SK-N-SH (cell line): ENCODE measurements around the gene TRAF1. TPM values are rescaled to one million over a fixed set of nuclear protein-coding genes. Genes with fewer than 3 reads are reported as not detected.

Experiments
- CTCF ChIA-PET: fragments of 300-600, 350-600 bp; formaldehyde crosslinking; extraction: SDS; loops from one replicate; lab custom pipeline; 2021; lab: Yijun Ruan, JAX
- POLR2A ChIA-PET: fragments of 350-600 bp; sonication (Branson Sonifier 250); formaldehyde crosslinking; extraction: SDS; loops from one replicate; lab custom pipeline; 2020; ENCODE audit warnings: antibody characterized with exemption, inconsistent platforms; lab: Yijun Ruan, JAX
- DNase-seq: peaks from one replicate; pipeline ENCODE4 v3.0.0; 2012
- H2AFZ ChIP-seq: fragments of 200-600 bp; sonication (generic); 2 replicates; pipeline ENCODE4 v1.8.1; 2016; ENCODE audit warnings: antibody characterized with exemption, mild to moderate bottlenecking, low read depth
- H3F3A ChIP-seq: fragments of 200-600 bp; sonication (generic); replicated peaks from 2 replicates; pipeline ENCODE3; 2016; ENCODE audit warnings: antibody characterized with exemption, mild to moderate bottlenecking; ENCODE audit not compliant: insufficient read depth
- H3K27ac ChIP-seq, 2 experiments: fragments of 200-500 bp in 1 of 2; fragments of 200-600 bp in 1 of 2; sonication (Bioruptor generic) in 1 of 2; sonication (generic), shearing (Covaris generic) in 1 of 2; 2 replicates each; pipeline versions ENCODE4 v1.5.1 to v1.6.1; 2014 to 2016; ENCODE audit warnings: low read depth in 2 of 2, inconsistent platforms in 1 of 2, low read length in 1 of 2, mild to moderate bottlenecking in 1 of 2, mixed read lengths in 1 of 2
- H3K27me3 ChIP-seq: fragments of 200-600 bp; sonication (generic), shearing (Covaris generic); 2 replicates; pipeline ENCODE4 v1.6.1; 2016; ENCODE audit warnings: mixed run types; ENCODE audit not compliant: insufficient read depth
- H3K36me3 ChIP-seq, 2 experiments: fragments of 200-500 bp in 1 of 2; fragments of 200-600 bp in 1 of 2; sonication (Bioruptor generic) in 1 of 2; sonication (generic) in 1 of 2; replicated peaks in 1 of 2; 2 replicates each; pipeline versions ENCODE3 to v1.5.1; 2014 to 2016; ENCODE audit warnings: low read length in 1 of 2, mild to moderate bottlenecking in 1 of 2; ENCODE audit not compliant: insufficient read depth in 2 of 2, control insufficient read depth in 1 of 2
- H3K4me1 ChIP-seq, 2 experiments: fragments of 200-500 bp in 1 of 2; fragments of 200-600 bp in 1 of 2; sonication (Bioruptor generic) in 1 of 2; sonication (generic), shearing (Covaris generic) in 1 of 2; 2 replicates each; pipeline versions ENCODE4 v1.5.1 to v1.6.1; 2014 to 2016; ENCODE audit warnings: low read depth in 1 of 2, low read length in 1 of 2, mixed run types in 1 of 2; ENCODE audit not compliant: insufficient read depth in 2 of 2, control insufficient read depth in 1 of 2
- H3K4me2 ChIP-seq: fragments of 200-600 bp; sonication (generic), shearing (Covaris generic); 2 replicates; pipeline ENCODE4 v1.6.1; 2017; ENCODE audit warnings: mixed run types
- H3K4me3 ChIP-seq, 2 experiments: fragments of 200-500 bp in 1 of 2; fragments of 200-600 bp in 1 of 2; sonication (Bioruptor generic) in 1 of 2; sonication (generic), shearing (Covaris generic) in 1 of 2; 2 replicates each; pipeline versions ENCODE4 v1.5.1 to v1.8.1; 2014 to 2016; ENCODE audit warnings: low read depth in 2 of 2, inconsistent platforms in 1 of 2, low read length in 1 of 2, mild to moderate bottlenecking in 1 of 2, mixed read lengths in 1 of 2, moderate library complexity in 1 of 2
- H3K79me2 ChIP-seq: fragments of 200-600 bp; sonication (generic); 2 replicates; pipeline ENCODE4 v1.8.1; 2017; ENCODE audit warnings: mild to moderate bottlenecking; ENCODE audit not compliant: insufficient read depth
- H3K9ac ChIP-seq: fragments of 200-600 bp; sonication (generic); 2 replicates; pipeline ENCODE4 v1.6.1; 2017; ENCODE audit warnings: mixed run types
- H3K9me2 ChIP-seq: fragments of 200-600 bp; sonication (generic); 2 replicates; pipeline ENCODE4 v1.6.1; 2017; ENCODE audit warnings: mixed run types
- H3K9me3 ChIP-seq: fragments of 200-600 bp; sonication (generic); 2 replicates; pipeline ENCODE4 v1.6.1; 2017; ENCODE audit warnings: mixed run types, mild to moderate bottlenecking, moderate library complexity
- H4K20me1 ChIP-seq: fragments of 200-600 bp; sonication (generic); 2 replicates; pipeline ENCODE4 v1.6.1; 2017; ENCODE audit warnings: mild to moderate bottlenecking, mixed run types; ENCODE audit not compliant: insufficient read depth
- CHD2 ChIP-seq: fragments of 150-350 bp; IDR thresholded peaks from 2 replicates; pipeline ENCODE4 v1.6.1; 2018; ENCODE audit warnings: low read length; ENCODE audit not compliant: partially characterized antibody
- ELF1 ChIP-seq: IDR thresholded peaks from 2 replicates; pipeline ENCODE4 v1.4.0; 2012
- EP300 ChIP-seq, 2 experiments: IDR thresholded peaks; 2 replicates each; pipeline versions ENCODE4 v1.4.0 to v1.6.1; 2012; ENCODE audit warnings: borderline replicate concordance in 1 of 2, low read depth in 1 of 2, low read length in 1 of 2
- FOXJ3 ChIP-seq: sonication (generic); formaldehyde crosslinking; IDR thresholded peaks from 2 replicates; pipeline ENCODE4 v1.5.1; 2020; ENCODE audit warnings: mild to moderate bottlenecking, missing genetic modification reagents
- GABPA ChIP-seq: IDR thresholded peaks from 2 replicates; pipeline ENCODE4 v1.4.0; 2012; ENCODE audit warnings: low read depth, mild to moderate bottlenecking
- MAX ChIP-seq: IDR thresholded peaks from 2 replicates; pipeline ENCODE4 v1.4.0; 2012; ENCODE audit warnings: low read depth
- MXI1 ChIP-seq: IDR thresholded peaks from 2 replicates; pipeline ENCODE4 v1.6.1; 2012; ENCODE audit warnings: mild to moderate bottlenecking, low read depth, low read length, improper control_type of control experiment
- NRF1 ChIP-seq: IDR thresholded peaks from 2 replicates; pipeline ENCODE4 v1.6.1; 2012; ENCODE audit warnings: low read depth, mild to moderate bottlenecking, low read length
- PBX3 ChIP-seq: IDR thresholded peaks from 2 replicates; pipeline ENCODE4; 2012
- POLR2AphosphoS5 ChIP-seq: IDR thresholded peaks from 2 replicates; pipeline ENCODE4 v1.6.1; 2012; ENCODE audit warnings: low read depth, low read length
- RAD21 ChIP-seq: IDR thresholded peaks from 2 replicates; pipeline ENCODE4 v1.6.1; 2012; ENCODE audit warnings: mild to moderate bottlenecking, low read length
- RCOR1 ChIP-seq: fragments of 150-350 bp; IDR thresholded peaks from 2 replicates; pipeline ENCODE4 v1.6.1; 2017; ENCODE audit warnings: antibody characterized with exemption, low read length
- REST ChIP-seq: IDR thresholded peaks from 2 replicates; pipeline ENCODE4 v1.6.1; 2012; ENCODE audit warnings: mild to moderate bottlenecking, low read depth, low read length, moderate library complexity
- RFX5 ChIP-seq: IDR thresholded peaks from 2 replicates; pipeline ENCODE4 v1.6.1; 2012; ENCODE audit warnings: mild to moderate bottlenecking, improper control_type of control experiment, low read length
- RXRA ChIP-seq: IDR thresholded peaks from 2 replicates; pipeline ENCODE4 v1.4.0; 2012; ENCODE audit warnings: low read depth, mild to moderate bottlenecking, borderline replicate concordance
- SIN3A ChIP-seq: IDR thresholded peaks from 2 replicates; pipeline ENCODE4 v1.6.1; 2012; ENCODE audit warnings: low read depth, mild to moderate bottlenecking, low read length, moderate library complexity, borderline replicate concordance
- TAF1 ChIP-seq: IDR thresholded peaks from 2 replicates; pipeline ENCODE4 v1.6.1; 2012; ENCODE audit warnings: low read depth, mild to moderate bottlenecking, low read length, moderate library complexity, borderline replicate concordance
- TEAD4 ChIP-seq: IDR thresholded peaks from 2 replicates; pipeline ENCODE4 v1.4.0; 2012; ENCODE audit warnings: mild to moderate bottlenecking, borderline replicate concordance; ENCODE audit not compliant: insufficient read depth
- YY1 ChIP-seq: IDR thresholded peaks from 2 replicates; pipeline ENCODE4 v1.4.0; 2012; ENCODE audit warnings: low read depth, mild to moderate bottlenecking
- WGBS: methylation state at CpG from one replicate; pipeline ENCODE4 v1.1.6; 2017; ENCODE audit warnings: low lambda C conversion rate; 5-methylcytosine and 5-hydroxymethylcytosine counted together
- polyA plus RNA-seq, 3 experiments: library from polyadenylated mRNA; depleted of rRNA; stranded (reverse); fragments of >200 nt; gene quantifications; 2 replicates each; pipeline ENCODE4 v1.2.3, GENCODE V29; 2012
- TF ChIP-seq, protein P1 (sequence below): fragments of 150-350 bp; IDR thresholded peaks from 2 replicates; pipeline ENCODE4 v1.6.1; 2017; ENCODE audit warnings: antibody characterized with exemption, low read length, low read depth, borderline replicate concordance

Gene TRAF1
- polyA plus RNA-seq, 1 of the 3 experiments (the other 2 are of a cell fraction): 1.2 TPM

DNA sequence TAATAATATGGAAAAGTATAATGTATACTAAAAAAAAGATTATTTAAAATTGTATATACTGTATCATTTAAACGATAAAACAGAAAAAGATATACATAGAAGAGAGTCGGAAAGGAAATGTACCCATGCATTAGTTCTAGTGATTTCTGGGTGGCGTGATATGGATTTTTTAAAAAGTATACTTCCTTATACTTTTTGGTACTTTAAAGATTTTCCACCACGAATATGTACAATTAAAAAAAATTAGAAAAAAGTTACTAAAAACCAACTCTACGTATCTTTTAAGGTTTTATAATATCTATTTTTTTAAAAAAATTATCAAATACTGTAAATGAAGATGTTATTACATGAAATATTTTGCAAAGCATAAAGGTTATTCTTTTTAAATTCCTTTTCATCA is 61.9 kb downstream of the TRAF1 start:
- DNase-seq: no peak
- Histone ChIP-seq H3K9me2 (no peaks in the 10 kb centered on the region), H3K9me3 (no peaks in the 10 kb centered on the region), H2AFZ (no peak overlapping the region), H3K27me3 (no peaks in the 10 kb centered on the region), H3K4me1 (no peaks in the 10 kb centered on the region), H3K79me2 (no peaks in the 10 kb centered on the region), H3K4me2 (no peak overlapping the region), H3F3A (peaks cover 3% of the 10 kb centered on the region), H3K36me3 (peaks cover 6 to 58% of the 10 kb centered on the region in 2 experiments), H4K20me1 (no peaks in the 10 kb centered on the region), H3K4me3 (no peak overlapping the region), H3K27ac (no peak overlapping the region), H3K9ac (no peak overlapping the region)
- ChIA-PET POLR2A (no interaction called here), CTCF (interaction anchor here (0.9 to 1.2 kb wide), 2 partner anchors 10 to 72 kb away, joined by 3 to 4 read pairs; no protein-coding TSS in a partner anchor)
- no peak for TF ChIP-seq GABPA
- TF ChIP-seq RCOR1: no peak
- TF ChIP-seq POLR2AphosphoS5: no peak
- TF ChIP-seq MAX: no peak
- TF ChIP-seq SIN3A: no peak
- TF ChIP-seq MXI1: no peak
- no peak for TF ChIP-seq CHD2
- no peak for TF ChIP-seq TEAD4
- no peak for TF ChIP-seq RXRA
- no peak for TF ChIP-seq TAF1
- no peak for TF ChIP-seq NRF1
- TF ChIP-seq, protein P1, sequence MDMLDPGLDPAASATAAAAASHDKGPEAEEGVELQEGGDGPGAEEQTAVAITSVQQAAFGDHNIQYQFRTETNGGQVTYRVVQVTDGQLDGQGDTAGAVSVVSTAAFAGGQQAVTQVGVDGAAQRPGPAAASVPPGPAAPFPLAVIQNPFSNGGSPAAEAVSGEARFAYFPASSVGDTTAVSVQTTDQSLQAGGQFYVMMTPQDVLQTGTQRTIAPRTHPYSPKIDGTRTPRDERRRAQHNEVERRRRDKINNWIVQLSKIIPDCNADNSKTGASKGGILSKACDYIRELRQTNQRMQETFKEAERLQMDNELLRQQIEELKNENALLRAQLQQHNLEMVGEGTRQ: no peak
- no peak for TF ChIP-seq PBX3
- no peak for TF ChIP-seq YY1
- TF ChIP-seq RFX5: no peak
- TF ChIP-seq EP300 (IDR thresholded peaks at IDR 0.05; ENCODE audit: borderline replicate concordance in 1 of 2, low read depth in 1 of 2, low read length in 1 of 2): no peak
- TF ChIP-seq FOXJ3 (CRISPR knock-in tag): no peak
- TF ChIP-seq ELF1: no peak
- TF ChIP-seq REST: no peak
- no peak for TF ChIP-seq RAD21
- WGBS: 95% methylated on average over 5 of the region's 5 CpGs
